Mesendoderm (in vitro differentiated cells): ENCODE results near the gene COLEC12.

ENCODE experiments used
- DNase-seq: peaks from one replicate; pipeline ENCODE4 v3.0.0; 2013
- H2AK5ac ChIP-seq: 2 replicates; pipeline ENCODE4 v1.6.1; 2013; ENCODE audit warnings: low read length, inconsistent platforms
- H2BK120ac ChIP-seq: 2 replicates; pipeline ENCODE4 v1.6.1; 2013; ENCODE audit warnings: low read depth, mild to moderate bottlenecking, low read length, moderate library complexity, mixed read lengths
- H2BK15ac ChIP-seq: replicated peaks from 2 replicates; pipeline ENCODE4 v1.6.1; 2013; ENCODE audit warnings: low read depth, mild to moderate bottlenecking, moderate library complexity
- H2BK5ac ChIP-seq: 2 replicates; pipeline ENCODE4 v1.6.1; 2013; ENCODE audit warnings: low read length, inconsistent platforms
- H3K18ac ChIP-seq: 2 replicates; pipeline ENCODE4 v1.6.1; 2013; ENCODE audit warnings: mild to moderate bottlenecking, low read length, mixed read lengths
- H3K23ac ChIP-seq: one replicate; pipeline ENCODE4 v1.6.1; 2013; ENCODE audit warnings: low read length
- H3K27ac ChIP-seq: 2 replicates; pipeline ENCODE4 v1.5.1; 2013; ENCODE audit warnings: low read depth, mild to moderate bottlenecking, inconsistent platforms, low read length, moderate library complexity
- H3K27me3 ChIP-seq: 2 replicates; pipeline ENCODE4 v1.6.1; 2013; ENCODE audit warnings: low read length, control low read depth, mild to moderate bottlenecking, inconsistent platforms; ENCODE audit not compliant: insufficient read depth, poor library complexity
- H3K36me3 ChIP-seq: 2 replicates; pipeline ENCODE4 v1.6.1; 2013; ENCODE audit warnings: low read length, inconsistent platforms; ENCODE audit not compliant: control insufficient read depth, insufficient read depth
- H3K4ac ChIP-seq: one replicate; pipeline ENCODE4 v1.6.1; 2013; ENCODE audit warnings: low read depth, mild to moderate bottlenecking, low read length, moderate library complexity
- H3K4me1 ChIP-seq: 2 replicates; pipeline ENCODE4 v1.6.1; 2013; ENCODE audit warnings: low read depth, low read length, inconsistent platforms; ENCODE audit not compliant: control insufficient read depth
- H3K4me2 ChIP-seq: 2 replicates; pipeline ENCODE4 v1.6.1; 2013; ENCODE audit warnings: low read length
- H3K4me3 ChIP-seq: 2 replicates; pipeline ENCODE4 v1.5.1; 2013; ENCODE audit warnings: mild to moderate bottlenecking, low read length
- H3K56ac ChIP-seq: one replicate; pipeline ENCODE4 v1.6.1; 2013; ENCODE audit warnings: low read length
- H3K79me1 ChIP-seq: 2 replicates; pipeline ENCODE4 v1.6.1; 2013; ENCODE audit warnings: low read length, inconsistent platforms
- H3K79me2 ChIP-seq: 2 replicates; pipeline ENCODE4 v1.6.1; 2013; ENCODE audit warnings: mild to moderate bottlenecking, low read length; ENCODE audit not compliant: control insufficient read depth, insufficient read depth
- H3K9ac ChIP-seq: 2 replicates; pipeline ENCODE4 v1.6.1; 2013; ENCODE audit warnings: low read length, inconsistent platforms
- H4K5ac ChIP-seq: one replicate; pipeline ENCODE4 v1.6.1; 2013; ENCODE audit warnings: low read length
- H4K8ac ChIP-seq: one replicate; pipeline ENCODE4 v1.6.1; 2013; ENCODE audit warnings: low read depth, mild to moderate bottlenecking, control low read depth, low read length, moderate library complexity
- WGBS: extraction: QIAGEN DNeasy Blood & Tissue Kit; methylation state at CpG from one replicate; pipeline ENCODE4 v1.1.7; 2013; ENCODE audit warnings: low lambda C conversion rate, missing lambda C conversion rate; ENCODE audit not compliant: insufficient coverage; ENCODE audit errors: extremely low coverage; 5-methylcytosine and 5-hydroxymethylcytosine counted together

Gene COLEC12

DNA sequence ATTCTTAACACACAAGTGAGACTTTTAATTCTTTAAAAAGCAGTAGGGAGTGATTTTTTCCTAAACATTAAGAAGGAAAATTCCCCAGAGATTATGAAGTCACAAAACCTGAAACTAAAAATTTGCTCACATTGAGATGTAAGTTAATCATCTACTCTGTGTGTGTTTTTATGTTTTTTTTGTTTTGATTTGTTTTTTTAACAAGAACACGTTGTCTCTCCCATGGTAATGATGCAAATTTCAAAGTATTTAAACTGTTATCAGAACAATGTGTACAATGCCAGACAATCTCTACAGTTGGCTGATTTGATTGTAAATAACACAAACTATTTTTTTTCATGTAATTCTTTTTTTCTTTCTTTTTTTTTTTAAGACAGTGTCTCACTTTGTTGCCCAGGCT lies 71.5 kb downstream of the COLEC12 start:
- Histone ChIP-seq H4K8ac (no peak overlapping the region), H3K56ac (no peak overlapping the region), H4K5ac (no peak overlapping the region), H3K18ac (no peak overlapping the region), H2BK15ac (no peak overlapping the region), H3K9ac (no peak overlapping the region), H3K4ac (no peak overlapping the region), H3K4me1 (no peaks in the 10 kb centered on the region), H3K27ac (no peak overlapping the region), H3K79me2 (no peaks in the 10 kb centered on the region), H3K4me3 (no peak overlapping the region), H3K23ac (no peak overlapping the region), H2BK5ac (no peak overlapping the region), H3K36me3 (no peaks in the 10 kb centered on the region), H3K79me1 (peaks cover 2% of the 10 kb centered on the region), H3K4me2 (no peak overlapping the region), H3K27me3 (no peaks in the 10 kb centered on the region), H2BK120ac (no peak overlapping the region), H2AK5ac (no peak overlapping the region)
- WGBS: no CpG with 5 or more reads among the region's 1 CpG
- no peak for DNase-seq

DNA sequence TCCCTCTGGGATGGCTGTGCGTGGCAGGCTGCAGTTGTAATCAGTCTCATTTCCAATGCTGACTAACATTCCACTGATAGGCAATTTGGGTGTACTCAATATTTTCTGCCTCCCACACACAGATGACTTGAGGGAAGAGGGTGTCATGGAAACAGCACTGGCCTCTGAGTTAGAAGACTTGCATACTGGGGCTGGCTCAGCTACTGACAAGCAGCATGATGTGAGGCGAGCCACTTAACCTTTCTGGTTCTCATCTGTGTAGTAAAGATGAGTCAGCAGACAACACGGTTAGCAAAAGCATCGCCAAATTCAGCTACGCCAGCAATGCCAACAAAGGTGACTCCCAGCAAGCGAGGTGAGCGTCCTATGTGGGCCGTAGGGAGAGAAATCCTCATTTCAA lies 73.5 kb downstream of the COLEC12 start:
- Histone ChIP-seq H3K18ac (no peak overlapping the region), H3K36me3 (no peaks in the 10 kb centered on the region), H4K8ac (no peak overlapping the region), H3K79me1 (peaks cover 2% of the 10 kb centered on the region), H2BK5ac (no peak overlapping the region), H2BK15ac (no peak overlapping the region), H3K23ac (no peak overlapping the region), H3K4me3 (no peak overlapping the region), H2AK5ac (no peak overlapping the region), H3K27ac (no peak overlapping the region), H3K9ac (no peak overlapping the region), H3K4ac (no peak overlapping the region), H3K4me1 (no peaks in the 10 kb centered on the region), H3K79me2 (no peaks in the 10 kb centered on the region), H2BK120ac (no peak overlapping the region), H3K56ac (no peak overlapping the region), H3K4me2 (no peak overlapping the region), H4K5ac (no peak overlapping the region), H3K27me3 (no peaks in the 10 kb centered on the region)
- DNase-seq: no peak
- WGBS: no CpG with 5 or more reads among the region's 8 CpGs

DNA sequence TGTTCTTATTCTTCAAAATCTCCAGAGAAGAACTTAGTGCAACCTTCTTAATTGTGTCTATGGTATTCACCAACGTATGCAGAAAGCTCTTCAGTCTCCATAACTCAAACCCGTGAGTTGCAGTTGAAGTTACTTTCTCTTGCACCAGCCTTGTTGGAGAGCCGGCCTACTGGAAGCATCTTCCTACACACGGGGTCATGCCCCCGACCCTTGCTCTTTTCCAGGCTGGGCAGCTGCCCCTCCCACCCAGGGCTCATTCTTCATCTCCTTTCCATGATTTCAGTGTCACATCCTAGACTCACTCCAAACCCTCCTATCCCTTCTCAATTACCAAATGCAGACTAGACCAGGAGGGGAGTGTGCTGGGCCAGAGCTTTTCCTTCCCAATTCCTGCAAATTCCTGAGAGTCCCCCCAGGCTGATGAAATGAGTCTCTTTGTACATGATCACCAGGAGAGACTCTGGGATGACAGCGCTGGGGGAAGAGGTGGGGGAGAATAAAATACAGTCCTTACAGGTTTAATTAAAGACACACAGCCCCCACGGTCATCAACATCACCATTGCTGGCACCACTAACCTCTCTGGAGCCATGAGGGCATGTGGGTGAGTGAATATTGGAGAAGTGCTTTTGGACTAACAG lies 75.3 kb downstream of the COLEC12 start:
- H3K36me3 ChIP-seq: no peaks in the 10 kb centered on the region
- no peak overlapping the region for H3K9ac ChIP-seq
- no peak overlapping the region for H3K56ac ChIP-seq
- H4K5ac ChIP-seq: no peak overlapping the region
- H3K79me2 ChIP-seq: no peaks in the 10 kb centered on the region
- no peak overlapping the region for H3K18ac ChIP-seq
- DNase-seq: no peak
- no peak overlapping the region for H4K8ac ChIP-seq
- no peak overlapping the region for H2BK5ac ChIP-seq
- H2AK5ac ChIP-seq: no peak overlapping the region
- no peak overlapping the region for H3K23ac ChIP-seq
- H3K4me1 ChIP-seq: no peaks in the 10 kb centered on the region
- no peak overlapping the region for H3K4ac ChIP-seq
- H2BK120ac ChIP-seq: no peak overlapping the region
- no peak overlapping the region for H2BK15ac ChIP-seq
- no peak overlapping the region for H3K4me3 ChIP-seq
- H3K27me3 ChIP-seq: no peaks in the 10 kb centered on the region
- H3K27ac ChIP-seq: no peak overlapping the region
- H3K4me2 ChIP-seq: no peak overlapping the region
- WGBS: no CpG with 5 or more reads among the region's 7 CpGs
- no peaks in the 10 kb centered on the region for H3K79me1 ChIP-seq

DNA sequence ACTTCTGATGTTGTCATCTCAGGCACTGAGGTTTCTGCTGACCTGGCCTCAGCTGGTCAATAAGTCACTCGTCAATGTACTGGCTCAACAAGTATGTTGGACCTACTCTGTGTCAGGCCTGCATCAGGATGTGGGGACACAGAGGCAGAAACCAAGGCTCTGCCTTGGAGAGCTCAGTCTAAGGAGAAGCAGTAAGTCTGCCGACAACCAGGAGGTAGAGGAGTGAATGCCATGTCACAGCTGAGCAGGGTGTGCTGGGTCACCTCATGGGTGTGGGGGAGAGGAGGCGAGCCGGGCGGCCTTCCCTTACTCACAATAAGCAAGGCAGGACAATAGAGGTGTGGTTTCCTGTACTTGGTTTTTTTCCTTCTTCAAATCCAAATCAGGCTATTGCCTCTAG lies 75.8 kb downstream of the COLEC12 start:
- Histone ChIP-seq H3K79me2 (no peaks in the 10 kb centered on the region), H4K5ac (no peak overlapping the region), H2BK15ac (no peak overlapping the region), H3K4ac (no peak overlapping the region), H3K56ac (no peak overlapping the region), H3K9ac (no peak overlapping the region), H3K4me1 (no peaks in the 10 kb centered on the region), H3K4me3 (no peak overlapping the region), H2BK5ac (no peak overlapping the region), H3K27ac (no peak overlapping the region), H3K36me3 (no peaks in the 10 kb centered on the region), H2BK120ac (no peak overlapping the region), H4K8ac (no peak overlapping the region), H3K4me2 (no peak overlapping the region), H3K79me1 (no peaks in the 10 kb centered on the region), H3K18ac (no peak overlapping the region), H3K27me3 (no peaks in the 10 kb centered on the region), H3K23ac (no peak overlapping the region), H2AK5ac (no peak overlapping the region)
- no peak for DNase-seq
- no CpG with 5 or more reads among the region's 5 CpGs for WGBS

DNA sequence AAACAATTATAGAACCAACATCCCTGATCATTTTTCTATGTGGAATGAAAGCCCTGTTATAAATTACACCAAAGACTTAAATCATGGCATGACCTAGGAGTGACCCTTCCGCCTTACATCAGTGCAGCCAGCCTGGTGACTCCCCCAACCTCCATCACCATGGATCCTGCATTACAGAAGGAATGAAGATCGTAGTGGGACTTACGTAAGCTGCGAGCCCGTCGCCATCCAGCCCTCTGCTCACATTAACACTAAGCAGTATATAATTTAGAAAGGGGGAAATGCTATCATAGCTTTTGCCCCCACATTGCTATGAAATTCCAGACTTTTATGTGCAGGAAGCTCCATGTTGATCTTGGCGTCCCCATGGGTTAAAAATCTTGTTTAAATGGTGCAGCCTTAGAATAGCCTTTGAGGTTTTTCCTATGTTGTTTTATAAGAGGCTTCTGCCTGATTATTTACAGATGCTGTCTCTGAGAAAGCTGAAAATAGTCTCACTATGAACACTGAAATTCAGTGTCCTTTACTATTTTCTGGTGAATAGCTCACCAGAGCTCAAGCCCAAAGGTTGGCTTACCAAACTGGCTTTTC lies 76.3 kb downstream of the COLEC12 start:
- Histone ChIP-seq H2AK5ac (no peak overlapping the region), H4K5ac (no peak overlapping the region), H4K8ac (no peak overlapping the region), H3K4me1 (no peaks in the 10 kb centered on the region), H2BK15ac (no peak overlapping the region), H3K36me3 (no peaks in the 10 kb centered on the region), H3K4me2 (no peak overlapping the region), H3K79me2 (no peaks in the 10 kb centered on the region), H3K4me3 (no peak overlapping the region), H2BK120ac (no peak overlapping the region), H3K4ac (no peak overlapping the region), H3K23ac (no peak overlapping the region), H2BK5ac (no peak overlapping the region), H3K9ac (no peak overlapping the region), H3K79me1 (no peaks in the 10 kb centered on the region), H3K18ac (no peak overlapping the region), H3K27me3 (no peaks in the 10 kb centered on the region), H3K27ac (no peak overlapping the region), H3K56ac (no peak overlapping the region)
- WGBS: no CpG with 5 or more reads among the region's 7 CpGs
- DNase-seq: no peak

DNA sequence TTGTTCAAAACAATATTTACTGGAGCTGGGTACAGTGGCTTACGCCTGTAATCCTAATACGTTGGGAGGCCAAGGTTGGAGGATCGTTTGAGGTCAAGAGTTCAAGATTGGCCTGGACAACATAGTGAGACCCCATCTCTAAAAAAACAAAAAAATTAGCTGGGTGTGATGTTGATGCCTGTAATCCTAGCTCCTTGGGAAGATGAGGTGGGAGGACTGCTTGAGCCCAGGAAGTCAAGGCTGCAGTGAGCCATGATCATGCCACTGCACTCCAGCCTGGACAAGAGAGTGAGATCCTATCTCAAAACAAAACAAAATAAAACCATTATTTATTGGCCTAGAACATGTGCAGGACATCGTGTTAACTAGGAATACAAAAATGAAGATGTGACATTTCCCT lies 77.5 kb downstream of the COLEC12 start:
- Histone ChIP-seq H2AK5ac (no peak overlapping the region), H2BK15ac (no peak overlapping the region), H3K4me2 (no peak overlapping the region), H3K27me3 (no peaks in the 10 kb centered on the region), H3K79me2 (no peaks in the 10 kb centered on the region), H3K4me3 (no peak overlapping the region), H2BK5ac (no peak overlapping the region), H2BK120ac (no peak overlapping the region), H3K56ac (no peak overlapping the region), H3K36me3 (no peaks in the 10 kb centered on the region), H4K8ac (no peak overlapping the region), H3K9ac (no peak overlapping the region), H3K18ac (no peak overlapping the region), H3K23ac (no peak overlapping the region), H4K5ac (no peak overlapping the region), H3K4me1 (no peaks in the 10 kb centered on the region), H3K4ac (no peak overlapping the region), H3K27ac (no peak overlapping the region), H3K79me1 (no peaks in the 10 kb centered on the region)
- WGBS: no CpG with 5 or more reads among the region's 4 CpGs
- no peak for DNase-seq
